ENCODE measurements around the gene KCMF1. TPM values are rescaled to one million over a fixed set of nuclear protein-coding genes. Genes with fewer than 3 reads are reported as not detected.

KCMF1 gene
- total and polyA plus RNA-seq, 2 experiments from 2014 or later = 50.8 to 63.0 TPM

DNA sequence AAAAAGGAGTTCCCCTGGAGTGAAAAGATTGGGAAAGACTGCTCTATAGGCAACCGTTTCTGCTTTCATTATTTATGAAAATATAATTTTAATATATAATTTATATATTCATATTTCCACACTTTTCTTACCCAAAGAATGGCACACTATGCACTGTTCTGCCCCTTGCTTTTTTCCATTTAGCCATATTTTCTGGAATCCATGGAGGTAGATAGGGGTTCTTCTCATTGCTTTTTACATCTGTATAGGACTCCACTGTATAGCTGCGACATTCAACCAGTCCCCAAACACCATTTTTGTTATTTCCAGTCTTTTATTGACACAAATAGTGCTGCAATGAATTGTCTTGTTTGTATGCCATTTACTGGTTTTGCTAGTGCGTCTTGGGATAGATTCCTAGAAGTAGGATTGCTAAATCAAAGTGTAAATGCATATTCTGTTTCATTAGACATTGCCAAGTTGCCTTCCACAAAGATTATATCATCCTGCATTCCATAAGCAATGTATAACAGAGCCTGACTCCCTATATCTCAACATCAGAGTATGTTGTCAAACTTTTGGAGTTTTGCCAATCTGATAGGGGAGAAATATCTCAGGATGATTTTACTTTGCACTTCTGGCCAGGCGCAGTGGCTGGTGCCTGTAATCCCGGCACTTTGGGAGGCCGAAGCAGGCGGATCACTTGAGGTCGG lies 135.7 kb downstream of the KCMF1 start:
- no peak overlapping the region for H3K4me3 ChIP-seq
- TF ChIP-seq, protein P1, sequence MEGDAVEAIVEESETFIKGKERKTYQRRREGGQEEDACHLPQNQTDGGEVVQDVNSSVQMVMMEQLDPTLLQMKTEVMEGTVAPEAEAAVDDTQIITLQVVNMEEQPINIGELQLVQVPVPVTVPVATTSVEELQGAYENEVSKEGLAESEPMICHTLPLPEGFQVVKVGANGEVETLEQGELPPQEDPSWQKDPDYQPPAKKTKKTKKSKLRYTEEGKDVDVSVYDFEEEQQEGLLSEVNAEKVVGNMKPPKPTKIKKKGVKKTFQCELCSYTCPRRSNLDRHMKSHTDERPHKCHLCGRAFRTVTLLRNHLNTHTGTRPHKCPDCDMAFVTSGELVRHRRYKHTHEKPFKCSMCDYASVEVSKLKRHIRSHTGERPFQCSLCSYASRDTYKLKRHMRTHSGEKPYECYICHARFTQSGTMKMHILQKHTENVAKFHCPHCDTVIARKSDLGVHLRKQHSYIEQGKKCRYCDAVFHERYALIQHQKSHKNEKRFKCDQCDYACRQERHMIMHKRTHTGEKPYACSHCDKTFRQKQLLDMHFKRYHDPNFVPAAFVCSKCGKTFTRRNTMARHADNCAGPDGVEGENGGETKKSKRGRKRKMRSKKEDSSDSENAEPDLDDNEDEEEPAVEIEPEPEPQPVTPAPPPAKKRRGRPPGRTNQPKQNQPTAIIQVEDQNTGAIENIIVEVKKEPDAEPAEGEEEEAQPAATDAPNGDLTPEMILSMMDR (IDR thresholded peaks at IDR 0.05; ENCODE audit: poor library complexity) = no peak
- TF ChIP-seq EZH2 (IDR thresholded peaks at IDR 0.05; ENCODE audit: borderline replicate concordance) = no peak
- TF ChIP-seq EZH2phosphoT487 (IDR thresholded peaks at IDR 0.05; ENCODE audit: low read depth, severe bottlenecking, unreplicated experiment) = no peak
- WGBS (ENCODE audit: low lambda C conversion rate, missing lambda C conversion rate) = 71% methylated on average over 8 of the region's 8 CpGs
- no peaks in the 10 kb centered on the region for H3K79me2 ChIP-seq
- no peaks in the 10 kb centered on the region for H3K4me1 ChIP-seq (ENCODE audit: insufficient read depth)
- no peaks in the 10 kb centered on the region for H4K20me1 ChIP-seq (ENCODE audit: insufficient read depth, poor library complexity, severe bottlenecking)
- H3K27ac ChIP-seq = no peak overlapping the region
- no peaks in the 10 kb centered on the region for H3K9me2 ChIP-seq (replicated peaks; ENCODE audit: insufficient read depth)
- no peaks in the 10 kb centered on the region for H3K36me3 ChIP-seq (replicated peaks; ENCODE audit: insufficient read depth, low read depth)
- no peaks in the 10 kb centered on the region for H3K27me3 ChIP-seq
- no peak overlapping the region for H2AFZ ChIP-seq
- H3K4me2 ChIP-seq = no peak overlapping the region
- peak; percentile 19 for DNase-seq (ENCODE audit: low spot score)
- H3K9me3 ChIP-seq (ENCODE audit: low read depth) = no peaks in the 10 kb centered on the region

Small RNA genes lying within 50 kb of the gene (small RNA-seq; reads per million reads assigned to genes)
- not detected for gene AC078974.1

Other genes starting within 250 kb of the KCMF1 start
- gene TRABD2A, start 90.1 kb upstream of the KCMF1 start, total RNA-seq = 2.2 and 4.1 TPM in 2 replicates
- 1.6 and 2.9 TPM in 2 replicates for gene TRABD2A, start 90.1 kb upstream of the KCMF1 start, polyA plus RNA-seq
- 2,904 and 3,356 TPM in 2 replicates for gene TMSB10, start 65.5 kb upstream of the KCMF1 start, total RNA-seq
- gene TMSB10, start 65.5 kb upstream of the KCMF1 start, polyA plus RNA-seq = 2,879 and 3,340 TPM in 2 replicates
- 3.7 and 4.5 TPM in 2 replicates for gene TCF7L1, start 162.2 kb downstream of the KCMF1 start, total RNA-seq
- 20.6 and 26.2 TPM in 2 replicates for gene TCF7L1, start 162.2 kb downstream of the KCMF1 start, polyA plus RNA-seq

All from hepatocyte (in vitro differentiated cells).